HG03432 (cell line): ENCODE data around the gene CBFA2T3.
"Not testable (repeated sequence)": the region's sequence is repeated elsewhere in the genome, so short reads cannot be mapped to it uniquely, and the experiment has no call there.

Experiments used
- ATAC-seq: cut with Tn5 transposase; IDR thresholded peaks from one replicate; pipeline ENCODE4 v1.9.1; 2021; ENCODE audit warnings: mild to moderate bottlenecking, moderate library complexity; ENCODE audit not compliant: unreplicated experiment

CBFA2T3 gene

DNA sequence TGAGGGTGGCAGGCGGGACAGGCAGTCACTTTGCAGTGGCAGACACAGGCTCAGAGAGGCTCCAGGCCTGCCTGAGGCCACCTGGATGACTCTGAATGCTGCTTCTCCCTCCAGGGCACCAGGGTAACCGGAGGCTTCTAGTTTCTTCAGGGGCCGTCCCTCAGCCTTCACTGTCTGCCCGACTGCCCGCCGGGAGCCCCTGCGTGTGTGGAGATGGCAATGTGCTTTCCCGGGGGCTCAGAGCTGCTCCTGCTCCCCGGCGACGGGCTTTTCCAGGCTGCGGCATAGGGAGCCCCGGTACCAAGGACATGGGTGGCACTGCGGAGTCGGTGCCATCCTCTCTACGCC, 51.5 kb downstream of the CBFA2T3 start:
- no peak for ATAC-seq

DNA sequence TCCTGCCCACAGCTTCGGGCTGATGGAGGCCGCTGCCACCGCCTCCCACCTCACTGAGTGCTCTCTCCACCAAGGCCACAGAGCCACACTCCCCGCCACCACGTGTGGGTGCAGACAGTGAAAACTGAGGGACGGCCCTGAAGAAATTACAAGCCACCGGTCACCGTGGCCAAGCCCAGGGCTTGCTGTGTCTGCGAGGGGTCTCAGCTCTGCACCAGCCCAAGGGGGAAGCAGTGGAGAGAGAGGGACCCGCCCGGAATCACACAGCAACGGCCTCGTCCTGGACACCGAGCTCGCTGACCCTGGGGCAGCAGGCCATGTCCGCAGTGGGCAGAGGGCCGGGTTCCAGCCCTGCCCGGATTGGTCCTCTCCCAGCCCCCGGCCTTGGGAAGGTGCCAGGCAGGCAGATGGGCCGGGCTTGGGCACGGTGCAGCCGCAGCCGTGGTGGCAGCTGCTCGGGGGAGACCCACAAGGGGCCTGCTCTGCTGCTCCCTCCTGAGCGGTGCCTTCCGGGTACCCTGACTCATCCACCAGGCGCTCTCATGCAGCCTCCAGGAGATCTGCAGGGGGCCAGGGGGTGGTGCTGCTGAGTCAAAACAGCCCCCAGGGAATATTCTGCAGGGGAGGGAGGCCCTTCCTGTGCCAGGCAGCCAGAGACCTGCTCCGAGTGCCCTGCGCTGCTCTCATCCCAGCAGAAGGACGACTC, 52.0 kb downstream of the CBFA2T3 start:
- no peak for ATAC-seq

DNA sequence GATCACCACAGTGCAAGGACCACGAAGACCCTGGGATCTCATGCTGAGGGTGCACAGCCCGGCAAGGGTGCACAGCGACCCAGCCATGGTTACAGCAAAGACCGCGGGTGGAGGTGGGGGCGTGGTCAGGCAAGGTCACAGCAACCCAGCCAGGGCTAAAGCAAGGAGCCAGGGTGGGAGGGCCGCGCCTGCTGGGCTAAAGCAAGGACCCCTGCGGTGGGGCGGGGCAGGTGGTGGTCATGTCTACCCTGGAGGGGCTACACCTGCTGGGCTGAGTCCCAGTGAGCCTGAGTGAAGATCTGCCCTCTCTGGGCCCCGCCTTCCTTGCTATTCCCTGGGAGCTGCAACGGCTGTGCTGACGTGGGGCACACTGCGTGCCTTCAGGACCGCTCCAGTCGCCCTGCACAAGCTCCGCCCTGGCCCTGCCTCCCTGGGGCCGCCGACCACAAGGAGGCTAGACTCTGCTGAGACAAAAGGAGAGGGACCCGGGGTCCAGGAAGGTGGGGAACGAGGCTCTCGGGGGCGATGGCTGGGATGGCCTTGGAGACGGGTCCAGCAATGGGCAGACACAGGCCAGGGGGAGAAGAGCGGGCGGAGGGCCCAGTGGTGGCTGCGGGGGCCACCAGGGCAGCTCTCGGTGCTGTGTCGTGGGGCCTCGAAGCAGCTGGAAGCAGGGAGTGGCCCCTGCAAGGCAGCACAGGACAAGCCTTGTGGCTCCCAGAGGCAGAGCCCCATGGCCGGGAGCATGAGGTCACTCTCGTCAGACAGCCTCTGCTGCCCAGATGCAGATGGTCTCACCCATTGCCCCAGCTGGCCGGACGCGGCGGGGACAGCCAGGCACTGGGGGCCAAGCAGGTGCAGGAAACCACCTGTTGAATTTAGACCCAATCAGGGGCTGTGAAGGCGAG, 52.8 kb downstream of the CBFA2T3 start:
- no peak for ATAC-seq

DNA sequence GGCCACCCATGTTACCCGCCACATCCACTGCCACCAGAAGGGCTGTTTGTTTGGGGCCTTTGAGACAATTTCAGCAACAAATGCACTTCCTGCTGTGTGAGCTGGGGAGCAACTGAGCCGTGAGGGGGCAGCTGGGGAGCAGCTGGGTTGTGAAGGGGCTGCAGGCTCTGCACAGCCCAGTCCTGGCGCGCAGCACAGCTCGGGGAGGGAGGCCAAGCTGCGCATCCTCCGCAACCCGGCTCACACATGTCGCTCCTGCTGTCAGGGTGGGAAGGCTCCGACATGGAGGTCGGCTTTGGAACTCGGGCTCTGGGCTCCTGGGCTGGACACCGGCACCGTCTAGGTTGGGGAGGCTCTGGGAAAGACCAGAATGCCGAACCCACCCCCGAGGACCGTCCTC, 53.6 kb downstream of the CBFA2T3 start:
- no peak for ATAC-seq

DNA sequence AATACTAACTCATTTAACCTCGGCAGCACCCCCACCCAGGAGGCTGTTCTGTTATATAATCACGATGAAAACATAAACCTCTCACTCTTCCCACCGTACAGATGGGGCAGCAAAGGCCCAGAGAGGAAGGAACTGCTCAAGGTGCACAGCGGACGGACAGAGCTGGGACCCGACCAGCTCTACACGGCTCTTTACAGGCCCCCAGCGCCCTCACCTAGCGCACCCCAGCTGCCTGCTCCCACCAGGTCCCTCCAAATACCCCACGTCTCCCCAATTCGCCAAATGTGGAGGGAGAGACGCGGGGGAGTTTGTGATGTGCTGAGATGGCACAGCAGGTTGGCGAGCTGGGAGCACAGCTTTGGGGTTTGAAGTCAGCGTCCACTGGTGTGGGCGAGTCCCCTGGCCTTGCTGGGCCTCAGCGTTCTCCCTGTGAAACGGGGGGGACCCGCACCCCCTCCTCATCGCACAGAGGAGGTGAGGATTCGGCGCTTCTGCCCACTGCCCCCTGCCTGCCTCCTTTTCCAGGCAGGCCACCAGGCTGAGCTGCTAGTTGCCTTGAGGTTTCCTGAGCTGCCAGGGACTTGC, 54.1 kb downstream of the CBFA2T3 start:
- ATAC-seq = no peak

DNA sequence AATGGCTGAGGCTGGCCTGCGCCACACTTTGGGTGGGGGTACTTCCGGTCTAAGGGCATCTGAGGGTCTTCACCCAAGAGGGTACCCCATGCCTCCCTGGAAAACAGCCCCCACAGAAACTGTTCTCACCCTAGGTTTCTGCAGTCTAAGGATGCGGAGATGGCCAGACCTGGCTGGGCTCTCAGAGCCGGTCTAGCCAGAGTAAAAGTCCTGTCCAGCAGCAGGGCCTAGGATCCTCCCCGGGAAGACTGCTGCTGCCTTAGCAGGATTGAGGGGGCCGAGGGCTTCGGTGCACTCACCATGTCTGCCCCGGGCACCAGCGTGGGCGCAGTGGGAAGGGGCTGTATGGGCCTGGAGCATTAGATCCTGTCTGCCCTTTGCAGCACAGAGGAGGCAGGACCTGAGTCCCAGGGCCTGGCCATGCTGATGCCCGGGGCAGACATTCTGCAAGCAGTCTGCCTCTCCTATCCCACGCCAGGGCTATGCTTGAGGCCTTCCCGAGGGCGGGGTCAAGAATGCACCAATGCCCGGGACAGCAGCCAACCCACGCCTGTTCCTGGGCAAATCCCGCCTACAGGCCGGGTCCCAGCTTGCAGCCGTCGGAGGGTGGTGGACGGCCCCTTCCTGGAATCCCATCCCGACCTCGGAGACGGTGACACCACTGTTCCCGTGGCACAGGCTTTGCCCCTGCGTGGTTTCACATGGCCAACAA, 54.7 kb downstream of the CBFA2T3 start:
- ATAC-seq = no peak

DNA sequence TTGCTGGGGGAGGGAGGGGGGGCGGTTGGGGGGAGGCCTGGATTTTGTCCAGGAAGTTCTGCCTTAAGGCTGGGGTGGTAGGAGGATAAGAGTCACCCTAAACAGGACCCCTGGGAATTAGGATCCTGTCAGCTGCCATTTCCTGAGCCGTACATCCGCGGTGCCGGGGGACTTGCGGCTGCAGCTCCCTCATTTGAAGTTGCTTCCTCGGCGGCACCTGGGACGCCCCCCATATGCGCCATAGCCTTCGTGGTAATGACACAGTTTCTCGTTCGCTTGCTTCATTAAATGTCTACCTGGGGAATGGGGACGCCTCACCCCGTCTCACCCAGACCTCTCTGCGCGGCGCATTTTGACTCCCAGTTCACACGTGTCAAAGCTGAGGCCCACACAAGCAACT, 55.4 kb downstream of the CBFA2T3 start:
- no peak for ATAC-seq

DNA sequence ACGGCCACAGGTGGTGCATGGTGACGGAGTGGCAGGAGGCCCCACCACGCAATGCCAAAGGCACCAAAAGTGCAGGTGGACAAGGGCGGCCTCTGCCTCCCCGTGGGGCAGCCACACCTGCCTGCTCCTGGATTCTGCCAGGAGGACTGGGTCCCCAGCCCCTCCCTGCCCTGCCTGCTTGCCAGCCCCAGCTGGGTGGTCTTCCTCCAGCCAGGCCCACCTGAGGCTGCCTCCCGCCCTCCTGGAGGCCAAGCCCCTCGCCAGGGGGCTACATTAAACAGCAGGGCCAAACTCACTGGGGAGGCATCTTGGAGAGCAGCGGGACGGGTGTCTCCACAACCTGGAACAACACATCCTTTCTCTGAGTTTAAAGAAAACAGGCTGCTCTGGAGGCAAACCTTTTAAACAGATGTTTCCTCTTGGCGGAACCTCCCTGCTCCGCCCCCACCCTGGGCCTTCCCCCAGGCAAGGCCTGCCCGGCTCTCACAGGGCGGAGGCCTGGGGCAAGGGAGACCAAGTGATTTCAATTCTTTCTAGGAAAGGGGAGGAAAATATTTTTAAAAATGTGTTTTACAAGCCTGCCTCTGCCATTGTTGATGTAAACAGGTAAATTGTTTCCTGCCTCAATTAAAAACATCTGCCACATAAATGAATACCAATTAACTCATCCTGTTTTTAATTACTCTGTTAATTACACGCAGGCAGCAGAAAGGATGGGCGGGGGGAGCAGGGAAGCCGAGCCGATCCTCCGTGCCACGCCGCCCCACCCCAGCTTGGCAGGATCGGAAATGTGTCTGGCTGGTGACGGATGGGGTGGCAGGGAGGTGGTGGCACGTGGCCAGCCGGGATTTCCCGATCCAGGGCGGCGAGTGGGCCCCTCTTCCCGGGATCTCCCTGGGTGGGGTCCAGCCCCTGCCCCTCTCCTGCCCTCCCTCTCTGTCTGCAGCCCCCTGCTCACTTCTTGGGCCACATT, 56.1 kb downstream of the CBFA2T3 start:
- no peak for ATAC-seq

DNA sequence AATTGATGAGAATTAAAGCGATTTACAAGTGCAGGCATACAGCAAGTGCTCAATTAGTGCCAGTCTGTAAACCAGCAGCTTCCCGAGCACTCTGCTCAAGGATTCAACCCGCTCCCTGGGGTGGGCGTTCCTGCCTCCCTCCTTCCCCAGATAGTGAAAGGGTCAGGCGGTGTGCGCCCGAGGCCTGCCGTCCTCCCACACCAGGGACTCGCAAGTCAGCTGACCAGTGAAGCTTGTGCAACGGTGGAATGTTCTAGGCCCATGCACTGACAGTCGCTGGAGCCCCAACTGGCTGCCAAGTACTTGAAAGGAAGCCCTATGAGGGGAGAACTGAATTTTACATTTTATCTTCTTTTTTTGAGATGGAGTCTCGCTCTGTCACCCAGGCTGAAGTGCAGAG, 57.1 kb downstream of the CBFA2T3 start:
- no peak for ATAC-seq

DNA sequence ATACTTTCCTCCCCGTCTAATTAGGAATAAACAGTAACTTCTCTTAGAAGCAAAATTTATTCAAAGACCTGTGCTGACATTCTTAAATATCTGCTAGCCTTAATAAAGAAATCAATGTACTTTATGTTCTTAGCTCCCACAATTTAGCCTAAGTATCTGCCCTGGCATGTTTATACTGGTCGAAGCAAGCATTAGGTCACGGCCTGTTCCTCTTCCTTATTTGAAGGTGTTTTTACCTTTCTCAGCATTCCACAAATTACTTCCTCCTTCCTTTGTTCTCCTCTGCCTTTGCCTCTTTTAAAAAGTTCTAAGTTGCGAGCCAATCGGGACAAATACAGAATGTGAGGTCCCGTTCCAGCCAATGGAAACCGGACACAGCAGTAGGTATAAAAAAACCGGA, 58.1 kb downstream of the CBFA2T3 start:
- not testable (repeated sequence) for ATAC-seq

DNA sequence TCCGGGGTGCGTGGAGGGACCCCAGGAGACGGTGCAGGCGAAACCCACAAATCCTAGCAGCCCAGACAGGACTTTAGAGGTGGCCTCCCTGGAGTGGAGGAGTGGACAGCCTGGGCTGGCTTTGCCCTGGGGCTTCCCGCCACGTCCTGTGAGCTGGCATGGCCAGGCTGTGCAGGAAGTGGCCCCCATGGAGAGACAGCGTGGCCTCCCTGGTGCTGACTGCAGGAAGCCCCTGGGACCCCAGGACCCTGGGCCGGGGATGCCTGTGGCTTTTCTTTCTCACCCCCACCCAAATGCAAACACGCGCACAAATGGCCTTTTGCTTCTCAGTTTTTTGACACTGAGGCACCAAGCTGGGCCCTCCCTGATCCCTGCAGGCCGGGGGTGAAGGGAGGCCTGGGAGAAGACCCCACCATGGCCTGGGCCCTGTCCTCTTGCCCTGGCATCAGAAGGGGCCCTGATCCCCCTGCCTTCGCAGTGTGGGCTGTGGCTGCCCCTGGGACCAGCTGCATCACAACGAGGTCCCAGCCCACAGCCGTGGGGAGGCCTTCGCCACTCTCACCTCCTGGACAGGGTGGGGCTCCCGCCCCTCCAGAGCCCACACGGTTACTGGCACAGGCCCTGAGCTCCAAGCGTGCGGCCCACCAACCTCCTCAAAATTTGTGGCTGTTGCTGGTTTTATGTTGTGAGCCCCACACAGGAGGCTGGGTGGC, 58.9 kb downstream of the CBFA2T3 start:
- ATAC-seq = no peak

DNA sequence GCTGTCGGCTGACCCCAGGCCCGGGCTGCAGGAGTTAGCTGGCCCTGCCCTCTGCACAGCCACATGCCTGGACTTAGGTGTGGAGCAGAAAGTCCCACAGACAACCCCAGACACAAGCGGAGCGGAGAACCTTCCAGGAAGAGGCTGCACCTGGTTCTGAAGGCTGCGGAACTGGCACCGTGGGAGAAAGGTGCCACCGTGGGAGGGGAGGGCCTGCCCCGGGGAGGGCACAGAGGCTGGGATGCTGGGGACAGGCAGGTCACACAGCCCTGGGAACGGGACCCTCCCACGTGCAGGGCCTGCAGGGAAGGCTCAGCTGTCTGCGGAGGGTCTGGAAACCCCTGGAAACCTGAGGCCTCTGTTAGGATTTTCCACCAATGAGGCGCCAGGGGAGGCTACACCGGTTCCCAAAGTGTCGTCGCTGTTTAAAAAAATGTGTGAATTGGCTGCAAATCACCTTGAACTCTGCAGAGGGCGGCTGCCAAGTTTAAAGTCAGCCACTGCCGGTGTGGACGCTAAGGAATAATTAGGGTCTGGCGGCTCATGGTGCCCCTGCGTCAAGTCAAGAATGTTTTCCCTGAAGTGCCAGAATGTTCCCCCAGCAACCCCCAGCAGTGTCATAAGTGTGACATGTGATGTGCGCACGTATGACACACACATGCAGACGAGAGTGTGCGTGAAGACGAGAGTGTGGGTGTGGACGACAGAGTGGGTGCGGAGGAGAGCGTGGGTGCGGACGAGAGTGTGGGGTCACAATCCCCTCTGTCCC, 59.7 kb downstream of the CBFA2T3 start:
- ATAC-seq = no peak

DNA sequence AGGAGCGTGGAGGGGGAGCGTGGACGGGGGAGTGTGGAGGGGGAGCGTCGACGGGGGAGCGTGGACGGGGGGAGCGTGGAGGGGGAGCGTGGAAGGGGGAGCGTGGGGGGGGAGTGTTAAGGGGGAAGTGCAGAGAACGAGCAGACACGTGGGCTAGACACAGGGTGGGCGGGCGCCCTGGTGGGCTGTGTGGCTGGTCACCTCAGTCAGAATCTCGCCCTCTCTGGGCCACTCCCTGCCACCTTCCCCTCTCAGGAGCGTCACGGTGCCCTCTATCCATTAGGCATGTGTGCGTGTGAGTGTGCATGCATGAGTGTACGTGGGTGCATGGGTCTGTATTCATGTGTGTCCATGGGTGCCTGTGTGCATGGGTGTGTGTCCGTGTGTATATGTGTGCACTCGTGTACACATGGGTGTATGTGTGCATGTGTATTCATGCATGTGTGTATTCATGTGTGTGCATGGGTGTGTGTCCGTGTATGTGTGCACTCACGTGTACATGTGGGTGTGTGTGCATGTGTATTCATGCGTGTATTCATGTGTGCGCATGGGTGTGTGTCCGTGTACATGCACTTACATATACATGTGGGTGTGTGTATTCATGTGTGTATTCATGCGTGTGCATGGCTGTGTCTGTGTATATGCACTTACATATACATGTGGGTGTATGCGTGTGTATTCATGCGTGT, 61.2 kb downstream of the CBFA2T3 start:
- ATAC-seq = no peak

DNA sequence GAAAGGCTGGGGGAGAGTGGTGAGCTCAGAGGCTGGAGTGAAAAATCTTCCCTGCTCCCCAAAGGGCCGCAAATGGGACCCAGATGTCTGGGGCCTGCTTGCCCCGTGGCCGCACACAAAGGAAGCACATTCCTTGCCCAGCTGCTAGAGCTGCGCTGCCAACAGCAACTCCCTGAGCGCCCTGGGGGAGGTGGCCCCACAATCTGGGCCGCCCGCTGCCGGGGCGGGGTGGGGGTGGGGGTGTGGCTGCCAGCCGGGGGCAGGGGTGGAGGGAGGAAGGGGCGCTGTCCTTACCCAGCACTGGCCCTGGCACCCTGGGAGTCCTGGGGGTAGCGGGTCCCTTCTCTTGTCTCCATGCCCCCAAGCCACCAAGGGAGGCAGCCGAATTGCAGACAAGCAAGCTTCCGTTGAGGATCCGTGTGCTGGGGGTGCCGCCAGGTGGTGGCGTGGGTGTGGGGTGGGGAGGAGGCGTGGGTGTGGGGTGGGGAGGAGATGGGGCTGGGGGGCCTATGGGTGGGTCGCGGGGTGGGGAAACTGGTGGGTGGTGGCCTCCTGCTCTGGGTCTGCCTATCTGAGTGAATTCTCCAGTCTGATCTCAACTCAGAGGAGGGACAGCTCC, 62.1 kb downstream of the CBFA2T3 start:
- no peak for ATAC-seq

DNA sequence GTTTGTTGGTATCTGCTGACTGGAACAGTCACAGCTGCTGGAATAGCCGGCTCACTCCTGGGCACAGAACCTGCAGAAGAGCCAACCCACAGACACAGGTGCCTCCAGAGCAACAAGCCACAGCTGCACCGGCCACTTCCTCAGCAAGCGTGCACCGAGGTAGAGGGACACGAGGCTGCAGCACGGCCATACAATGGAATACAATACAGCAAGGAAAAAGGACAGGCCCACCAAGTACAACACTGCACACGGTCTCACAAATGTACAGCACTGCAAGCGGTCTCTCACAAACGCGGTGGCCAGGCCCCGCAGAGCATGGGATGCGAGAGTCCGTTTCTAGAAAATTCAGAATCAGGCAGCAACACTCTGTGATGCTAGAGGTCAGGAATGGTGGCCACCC, 63.1 kb downstream of the CBFA2T3 start:
- no peak for ATAC-seq

DNA sequence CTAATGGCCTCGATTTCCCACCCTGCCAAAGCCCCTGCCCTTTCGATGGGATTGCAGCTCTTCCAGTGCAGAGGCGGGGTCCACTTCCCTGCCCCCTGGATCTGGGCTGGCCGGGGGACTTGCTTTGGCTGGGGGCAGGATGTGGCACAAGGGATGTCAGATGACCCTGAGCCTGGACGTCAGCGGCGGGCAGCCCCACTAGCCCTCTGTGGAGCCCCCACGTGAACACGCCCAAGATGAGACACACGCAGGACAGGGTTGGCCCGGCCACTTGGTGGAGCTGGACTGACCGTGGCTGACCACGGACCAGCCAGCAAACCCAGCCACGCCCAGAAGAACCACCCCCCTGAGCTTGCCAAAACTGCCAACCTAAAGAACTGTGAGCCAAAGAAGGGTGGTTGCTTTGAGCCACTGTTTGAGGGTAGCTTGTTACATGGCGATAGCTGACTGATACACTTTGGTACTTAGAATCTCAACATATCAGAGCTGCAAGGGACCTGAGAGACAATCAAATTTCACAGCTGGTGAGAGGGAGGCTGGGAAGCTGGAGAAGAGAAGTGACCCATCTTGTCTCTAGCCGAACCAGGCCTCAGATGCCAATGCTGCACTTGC, 63.9 kb downstream of the CBFA2T3 start:
- no peak for ATAC-seq

DNA sequence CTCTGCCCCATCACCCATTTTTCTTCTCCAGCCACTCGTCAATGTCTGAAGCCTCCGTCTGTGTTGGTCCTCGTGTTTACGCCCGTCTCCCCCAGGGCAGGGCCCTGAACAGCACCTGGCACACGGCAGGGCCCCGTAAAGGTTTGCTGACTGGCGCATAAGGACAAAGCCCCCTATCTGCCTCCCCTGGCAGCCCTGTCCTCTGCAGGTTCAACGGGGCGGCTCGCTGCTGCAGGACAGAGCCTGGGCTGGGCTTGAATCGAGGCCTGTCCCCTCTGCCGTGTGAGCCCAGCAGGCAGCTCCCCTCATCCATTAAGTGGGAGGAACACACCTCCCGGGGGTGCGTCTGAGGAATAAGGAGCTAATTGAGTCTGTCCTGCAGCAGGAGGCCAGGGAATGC, 64.5 kb downstream of the CBFA2T3 start:
- ATAC-seq = no peak

DNA sequence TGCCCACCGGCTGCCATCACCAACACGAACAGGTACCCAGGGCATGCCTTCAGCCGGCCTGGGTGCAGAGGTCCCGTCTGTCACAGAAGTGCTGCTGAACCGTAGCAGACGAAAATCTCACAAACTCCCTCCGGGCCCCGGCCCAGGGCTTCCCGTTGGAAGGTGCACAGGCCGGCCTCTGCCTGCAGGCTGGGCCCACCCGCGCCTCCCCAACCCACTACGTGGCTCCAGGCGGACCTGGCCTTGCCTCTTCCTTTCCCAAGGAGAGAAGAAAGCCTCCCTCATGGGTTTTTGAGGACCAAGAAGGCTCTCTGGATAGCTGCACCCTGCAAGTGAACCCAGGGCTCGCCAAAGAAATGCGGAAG, 65.1 kb downstream of the CBFA2T3 start:
- ATAC-seq = no peak
